Fibroblast of lung (primary cell): ENCODE measurements around the gene FHIT. TPM values are rescaled to one million over a fixed set of nuclear protein-coding genes. Genes with fewer than 3 reads are reported as not detected.

Source experiments
- DNase-seq, 2 donors: peaks; one replicate each; pipeline versions ENCODE4 v3.0.0 to v3.0.0-alpha.2; 2010; ENCODE audit warnings: low read depth in 2 of 2
- H2AFZ ChIP-seq: 2 replicates; pipeline ENCODE4 v1.5.1; 2012; ENCODE audit warnings: low read length, control low read depth, inconsistent platforms
- H3K27ac ChIP-seq: 2 replicates; pipeline ENCODE4 v1.5.1; 2011; ENCODE audit warnings: low read length, control low read depth; ENCODE audit not compliant: insufficient read depth
- H3K27me3 ChIP-seq: 2 replicates; pipeline ENCODE4 v1.5.1; 2011; ENCODE audit warnings: mild to moderate bottlenecking, low read length; ENCODE audit not compliant: control insufficient read depth, insufficient read depth
- H3K36me3 ChIP-seq: 2 replicates; pipeline ENCODE4 v1.5.1; 2011; ENCODE audit warnings: low read length; ENCODE audit not compliant: control insufficient read depth, insufficient read depth
- H3K4me1 ChIP-seq: 2 replicates; pipeline ENCODE4 v1.5.1; 2011; ENCODE audit warnings: low read length; ENCODE audit not compliant: control insufficient read depth, insufficient read depth; ENCODE audit errors: extremely low read depth
- H3K4me2 ChIP-seq: 2 replicates; pipeline ENCODE4 v1.5.1; 2011; ENCODE audit warnings: low read length, control low read depth; ENCODE audit not compliant: insufficient read depth; ENCODE audit errors: extremely low read depth
- H3K4me3 ChIP-seq, 4 experiments: fragments of 200-600 bp in 1 of 4; sonication (generic) in 1 of 4; replicated peaks in 1 of 4; 2 replicates each; pipeline ENCODE4 v1.5.1; 2011 to 2016; ENCODE audit warnings: low read length in 4 of 4, low read depth in 3 of 4, mild to moderate bottlenecking in 3 of 4, control low read depth in 2 of 4, inconsistent platforms in 1 of 4, mixed read lengths in 1 of 4; ENCODE audit not compliant: insufficient read depth in 1 of 4; ENCODE audit errors: control extremely low read depth in 1 of 4
- H3K79me2 ChIP-seq: 2 replicates; pipeline ENCODE4 v1.5.1; 2012; ENCODE audit warnings: mild to moderate bottlenecking, low read length, inconsistent platforms; ENCODE audit not compliant: control insufficient read depth, insufficient read depth
- H3K9ac ChIP-seq: 2 replicates; pipeline ENCODE4 v1.5.1; 2011; ENCODE audit warnings: mild to moderate bottlenecking, low read length, control low read depth; ENCODE audit not compliant: insufficient read depth
- H3K9me3 ChIP-seq: 2 replicates; pipeline ENCODE4 v1.5.1; 2012; ENCODE audit warnings: low read depth, low read length; ENCODE audit not compliant: control insufficient read depth, insufficient read depth
- H4K20me1 ChIP-seq: 2 replicates; pipeline ENCODE4 v1.5.1; 2011; ENCODE audit warnings: low read length; ENCODE audit not compliant: control insufficient read depth, insufficient read depth; ENCODE audit errors: extremely low read depth
- EZH2 ChIP-seq: IDR thresholded peaks from 2 replicates; pipeline ENCODE4 v1.5.1; 2012; ENCODE audit warnings: low read length, control low read depth, mild to moderate bottlenecking; ENCODE audit errors: missing control alignments
- polyA plus RNA-seq, 2 donors: library from polyadenylated mRNA; depleted of rRNA in 1 of 2; stranded (reverse) in 1 of 2; unstranded in 1 of 2; fragments of >200 nt; gene quantifications; 2 replicates each; pipeline ENCODE4 v1.2.1, GENCODE V29; 2011 to 2012; ENCODE audit warnings: missing spikeins in 1 of 2
- total RNA-seq: library from RNA; depleted of rRNA; stranded (reverse); fragments of >200 nt; gene quantifications from 2 replicates; pipeline ENCODE4 v1.2.1, GENCODE V29; 2014
- TF ChIP-seq, protein P1 (sequence below), 2 donors: IDR thresholded peaks in 1 of 2; conservative IDR thresholded peaks in 1 of 2; 1 replicate in 1 of 2; 2 replicates in 1 of 2; pipeline ENCODE4 v1.5.1; 2011 to 2012; ENCODE audit warnings: low read length in 2 of 2, control low read depth in 1 of 2, inconsistent platforms in 1 of 2, low read depth in 1 of 2, mild to moderate bottlenecking in 1 of 2

Gene FHIT
- total and polyA plus RNA-seq, 2 donors (not counting 1 experiment from before 2014, with no cell fraction given): 0.79 to 2.1 TPM

DNA sequence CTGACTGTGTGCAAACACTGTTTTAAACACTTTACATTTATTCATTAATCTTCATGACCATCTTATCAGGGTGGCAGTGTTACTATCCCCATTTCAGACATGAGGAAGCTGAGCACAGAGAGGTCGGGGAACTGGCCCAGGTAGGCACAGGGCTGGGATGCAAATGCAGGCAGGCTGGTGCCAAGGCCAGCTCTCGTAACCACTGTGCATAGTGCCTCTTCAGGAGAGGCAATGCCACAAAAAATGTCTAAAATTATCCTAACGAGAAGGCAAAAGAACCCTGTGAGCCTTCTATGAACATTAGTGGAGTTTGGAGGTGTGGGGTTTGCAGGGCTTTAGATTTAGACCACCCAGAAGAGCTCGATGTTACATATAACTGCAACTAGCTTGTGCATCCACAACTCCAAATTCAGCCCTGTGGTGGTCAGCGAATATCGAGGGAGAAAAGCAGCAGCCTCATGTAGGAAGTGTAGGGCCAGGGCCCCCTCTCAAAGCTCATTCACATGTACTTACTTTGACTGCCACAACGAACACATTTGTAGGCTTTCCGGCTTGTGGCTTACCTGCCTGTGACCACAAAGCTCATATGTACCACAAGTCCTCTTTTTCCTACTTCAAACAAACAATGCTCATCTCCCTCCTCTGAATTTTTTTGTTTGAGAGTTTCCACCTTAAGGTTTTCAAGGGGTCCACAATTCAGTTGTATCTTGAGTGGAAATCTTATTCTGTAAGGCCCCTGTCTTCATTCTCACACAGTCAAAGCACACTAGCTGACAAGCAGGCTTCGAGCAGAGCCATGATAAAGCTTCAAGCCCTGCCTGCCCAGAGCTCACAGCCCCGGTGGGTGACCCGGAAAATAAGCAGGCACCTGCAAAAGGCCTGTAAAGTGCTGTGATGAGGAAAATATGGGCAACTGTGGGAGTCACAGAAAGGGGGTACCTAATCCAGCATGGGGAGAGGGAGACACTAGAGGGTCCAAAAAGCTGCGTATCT is 1478.5 kb downstream of the FHIT start:
- H2AFZ ChIP-seq: no peak overlapping the region
- H3K4me1 ChIP-seq: no peaks in the 10 kb centered on the region
- no peak overlapping the region for H3K4me3 ChIP-seq
- no peak for DNase-seq
- H3K9ac ChIP-seq: no peak overlapping the region
- TF ChIP-seq, protein P1, sequence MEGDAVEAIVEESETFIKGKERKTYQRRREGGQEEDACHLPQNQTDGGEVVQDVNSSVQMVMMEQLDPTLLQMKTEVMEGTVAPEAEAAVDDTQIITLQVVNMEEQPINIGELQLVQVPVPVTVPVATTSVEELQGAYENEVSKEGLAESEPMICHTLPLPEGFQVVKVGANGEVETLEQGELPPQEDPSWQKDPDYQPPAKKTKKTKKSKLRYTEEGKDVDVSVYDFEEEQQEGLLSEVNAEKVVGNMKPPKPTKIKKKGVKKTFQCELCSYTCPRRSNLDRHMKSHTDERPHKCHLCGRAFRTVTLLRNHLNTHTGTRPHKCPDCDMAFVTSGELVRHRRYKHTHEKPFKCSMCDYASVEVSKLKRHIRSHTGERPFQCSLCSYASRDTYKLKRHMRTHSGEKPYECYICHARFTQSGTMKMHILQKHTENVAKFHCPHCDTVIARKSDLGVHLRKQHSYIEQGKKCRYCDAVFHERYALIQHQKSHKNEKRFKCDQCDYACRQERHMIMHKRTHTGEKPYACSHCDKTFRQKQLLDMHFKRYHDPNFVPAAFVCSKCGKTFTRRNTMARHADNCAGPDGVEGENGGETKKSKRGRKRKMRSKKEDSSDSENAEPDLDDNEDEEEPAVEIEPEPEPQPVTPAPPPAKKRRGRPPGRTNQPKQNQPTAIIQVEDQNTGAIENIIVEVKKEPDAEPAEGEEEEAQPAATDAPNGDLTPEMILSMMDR (conservative IDR thresholded peaks at IDR 0.05 in 1 of 2, IDR thresholded peaks at IDR 0.05 in 1 of 2; ENCODE audit: low read depth in 1 of 2, low read length in 2 of 2): no peak
- no peak for TF ChIP-seq EZH2
- H3K4me2 ChIP-seq: no peak overlapping the region
- H4K20me1 ChIP-seq: no peaks in the 10 kb centered on the region
- H3K27ac ChIP-seq: no peak overlapping the region
- H3K9me3 ChIP-seq: no peaks in the 10 kb centered on the region
- no peaks in the 10 kb centered on the region for H3K36me3 ChIP-seq
- no peaks in the 10 kb centered on the region for H3K79me2 ChIP-seq
- no peaks in the 10 kb centered on the region for H3K27me3 ChIP-seq

DNA sequence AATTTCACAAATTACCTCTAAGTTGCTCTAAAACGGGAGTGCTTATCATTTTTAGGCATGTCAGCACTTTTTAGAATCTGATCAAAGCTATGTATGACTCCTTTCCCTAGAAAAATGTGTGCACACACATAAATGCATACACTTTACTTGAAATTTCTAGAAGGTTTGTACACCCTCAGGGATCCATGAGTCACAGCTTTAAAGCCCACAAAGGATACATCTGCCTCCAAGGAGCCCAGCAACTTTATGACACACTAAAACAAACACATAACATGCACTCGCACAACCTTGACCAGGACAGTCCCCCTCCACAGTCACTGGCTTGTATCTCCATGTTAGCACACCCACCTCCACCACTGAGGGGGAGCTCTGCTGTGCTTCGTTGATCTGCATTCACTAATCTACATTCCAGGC is 1479.5 kb downstream of the FHIT start:
- Histone ChIP-seq H3K4me1 (no peaks in the 10 kb centered on the region), H3K79me2 (no peaks in the 10 kb centered on the region), H3K4me2 (no peak overlapping the region), H3K9me3 (no peaks in the 10 kb centered on the region), H3K4me3 (no peak overlapping the region), H3K9ac (no peak overlapping the region), H3K27me3 (no peaks in the 10 kb centered on the region), H4K20me1 (no peaks in the 10 kb centered on the region), H3K36me3 (no peaks in the 10 kb centered on the region), H3K27ac (no peak overlapping the region), H2AFZ (no peak overlapping the region)
- peak; percentile 61 to 97 for DNase-seq
- no peak for TF ChIP-seq EZH2
- TF ChIP-seq, protein P1 (conservative IDR thresholded peaks at IDR 0.05 in 1 of 2, IDR thresholded peaks at IDR 0.05 in 1 of 2; ENCODE audit: low read depth in 1 of 2, low read length in 2 of 2): no peak

DNA sequence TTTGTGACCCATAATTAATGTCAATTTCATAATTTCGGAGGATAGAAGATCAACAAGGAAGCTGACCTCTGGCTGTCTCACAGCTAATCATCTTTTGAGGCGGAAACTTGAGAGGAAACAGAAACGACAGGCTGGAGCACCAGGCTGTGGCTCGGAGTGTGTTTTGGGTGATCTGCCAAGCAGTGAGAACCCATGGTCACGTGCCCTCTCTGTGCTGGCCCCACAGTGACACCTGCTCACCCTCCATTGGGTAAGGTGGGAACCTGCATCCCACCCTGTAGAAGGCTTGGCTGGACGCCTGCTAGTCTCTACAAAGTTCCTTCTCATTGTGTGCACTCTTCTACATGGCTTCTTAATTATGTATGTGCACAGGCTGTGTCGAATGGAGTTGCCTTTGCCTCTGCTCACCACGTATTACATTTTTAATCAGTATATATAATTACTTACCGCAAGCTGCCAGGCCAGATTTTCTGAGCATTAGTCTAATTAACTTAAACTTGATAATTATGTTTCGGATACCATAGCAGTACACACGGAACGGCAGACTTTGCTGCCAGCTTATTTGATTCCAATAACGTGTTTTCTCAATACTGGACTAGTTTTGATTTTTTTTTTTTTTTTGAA is 1482.0 kb downstream of the FHIT start:
- no peak for DNase-seq
- Histone ChIP-seq H3K4me1 (no peaks in the 10 kb centered on the region), H3K4me3 (no peak overlapping the region), H4K20me1 (no peaks in the 10 kb centered on the region), H3K27me3 (no peaks in the 10 kb centered on the region), H3K79me2 (no peaks in the 10 kb centered on the region), H3K4me2 (no peak overlapping the region), H3K36me3 (no peaks in the 10 kb centered on the region), H3K9ac (no peak overlapping the region), H3K9me3 (no peaks in the 10 kb centered on the region), H2AFZ (no peak overlapping the region), H3K27ac (no peak overlapping the region)
- no peak for TF ChIP-seq EZH2
- TF ChIP-seq, protein P1 (conservative IDR thresholded peaks at IDR 0.05 in 1 of 2, IDR thresholded peaks at IDR 0.05 in 1 of 2; ENCODE audit: low read depth in 1 of 2, low read length in 2 of 2): no peak
